Activated CD8-positive, alpha-beta memory T cell treated with anti-CD3 and anti-CD28 coated beads, Interleukin-2, amount 50 U/mL, for 1 hour (primary cell): ENCODE data around the gene C1QTNF8.

Experiments
- DNase-seq: peaks from one replicate; pipeline ENCODE4 v3.0.0-alpha.2; 2020; ENCODE audit errors: extremely low read depth

Gene C1QTNF8

DNA sequence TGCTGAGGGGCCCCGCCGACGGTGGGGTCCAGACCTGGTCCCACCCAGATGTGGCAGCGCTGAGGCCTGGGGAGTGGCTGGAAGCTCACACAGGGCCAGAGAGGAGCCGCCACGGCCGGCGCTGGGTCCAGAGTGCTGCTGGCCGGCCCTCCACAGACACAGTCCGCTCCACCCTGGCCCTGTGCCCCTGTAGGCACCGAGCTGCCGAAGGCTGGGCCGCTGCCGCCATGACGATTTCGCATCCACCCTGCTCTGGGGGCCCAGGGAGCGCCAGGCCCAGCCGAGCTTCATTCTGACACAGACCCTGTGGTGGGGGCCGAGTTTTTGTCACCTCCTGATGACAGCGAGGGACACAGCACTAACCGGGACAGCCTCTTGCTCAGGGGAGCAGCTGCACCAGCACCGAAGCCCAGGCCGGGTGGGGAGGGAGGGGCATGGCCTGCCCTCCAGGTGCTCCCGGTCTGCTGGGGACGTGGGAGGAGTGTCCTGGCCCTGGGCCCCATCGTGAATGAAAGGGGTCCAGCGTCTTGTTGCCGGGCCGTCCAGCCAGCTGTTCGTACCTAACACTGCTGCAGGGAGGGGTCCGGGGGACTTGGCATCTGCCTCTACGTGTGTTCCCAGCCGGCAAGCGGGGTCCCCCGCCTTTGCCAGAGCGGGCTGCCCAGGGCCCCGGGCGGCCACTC lies 50.6 kb downstream of the C1QTNF8 start:
- DNase-seq: no peak

DNA sequence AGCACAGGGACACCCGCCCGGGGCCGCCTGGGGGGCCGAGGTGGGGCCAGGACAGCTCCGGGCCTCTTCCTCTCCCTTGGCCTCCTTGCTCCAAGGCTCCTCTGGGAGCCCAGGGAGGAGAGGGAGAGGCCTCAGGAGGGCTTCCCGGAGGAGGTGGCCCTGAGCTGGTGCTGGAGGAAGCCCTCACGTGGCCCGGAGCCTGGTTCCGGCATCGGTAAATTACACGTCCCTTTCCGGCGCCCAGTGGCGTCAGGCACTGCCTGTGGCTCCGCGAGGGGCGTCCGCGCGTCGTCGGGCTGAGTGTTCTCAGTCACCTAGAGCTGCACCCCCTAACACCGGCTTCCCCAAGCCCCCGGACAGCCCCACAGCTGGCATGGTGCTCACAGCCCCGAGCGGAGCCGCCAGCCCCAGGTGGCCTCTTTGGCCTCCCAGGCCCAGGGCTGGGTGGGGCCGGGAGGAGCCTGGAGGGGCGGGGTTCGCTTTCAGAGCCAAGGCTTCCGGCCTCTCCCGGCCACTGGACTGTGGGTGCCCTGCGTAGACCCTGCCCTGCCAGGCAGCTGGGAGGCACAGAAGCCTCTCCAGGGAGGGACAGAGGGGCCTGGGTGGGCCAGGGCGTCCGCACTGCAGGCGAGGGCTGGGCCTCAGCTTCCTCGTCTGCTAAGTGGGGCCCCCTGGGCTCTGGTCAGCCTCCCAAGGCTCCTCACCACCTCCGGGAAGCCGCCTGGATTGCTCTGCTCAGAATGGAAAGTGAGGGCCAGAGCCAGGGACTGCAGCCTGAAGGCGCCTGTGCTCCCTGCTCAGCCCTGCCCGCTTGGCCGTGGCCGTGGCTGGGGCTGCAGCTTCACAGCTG lies 51.4 kb downstream of the C1QTNF8 start:
- DNase-seq: no peak

DNA sequence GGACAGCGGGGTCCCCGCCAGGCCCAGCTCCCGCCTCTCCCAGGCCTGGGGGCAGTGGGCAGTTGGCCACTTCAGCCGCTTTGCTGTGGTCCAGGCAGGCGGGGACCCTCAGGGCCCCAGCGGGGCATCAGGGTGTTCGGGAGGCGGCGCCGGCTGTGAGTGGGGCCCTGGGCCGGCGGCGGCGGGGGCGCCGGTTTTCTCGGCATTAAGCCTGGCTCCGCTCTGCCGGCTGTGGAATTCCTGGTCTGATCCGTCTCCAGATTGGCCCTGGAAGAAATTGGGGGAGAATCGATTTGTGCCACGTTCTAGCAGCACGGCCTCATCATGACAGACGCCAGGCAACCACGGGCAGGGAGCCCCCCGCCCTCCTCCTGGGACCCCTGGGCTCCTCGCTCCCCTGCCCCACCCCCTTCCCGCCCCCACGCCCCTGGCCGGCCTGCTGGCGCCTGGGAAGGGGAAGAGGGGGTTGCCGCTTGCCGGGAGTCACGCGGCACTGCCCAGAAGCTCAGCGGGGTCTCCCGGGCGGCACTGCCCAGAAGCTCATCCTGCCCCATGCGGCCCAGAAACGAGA lies 52.1 kb downstream of the C1QTNF8 start:
- DNase-seq: no peak

DNA sequence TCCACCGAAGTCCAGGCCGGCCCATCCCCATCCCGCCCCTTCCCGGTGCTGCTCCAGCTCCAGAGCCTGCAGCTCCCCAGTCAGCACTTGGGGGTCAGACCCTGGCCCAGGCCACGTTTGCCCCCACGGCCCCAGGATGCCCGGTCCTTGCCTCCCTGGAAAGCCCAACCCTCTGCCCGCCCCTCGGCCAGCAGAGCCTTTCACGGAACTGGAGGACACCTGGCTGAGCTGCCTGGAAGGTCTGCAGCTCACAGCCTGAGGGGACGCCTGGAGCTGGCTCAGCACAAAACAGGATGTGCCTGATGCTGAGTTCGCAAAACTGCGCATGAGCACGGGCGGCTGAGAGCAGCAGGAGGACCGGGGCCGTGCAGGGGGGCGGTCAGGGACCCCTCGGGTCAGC lies 53.2 kb downstream of the C1QTNF8 start:
- no peak for DNase-seq

DNA sequence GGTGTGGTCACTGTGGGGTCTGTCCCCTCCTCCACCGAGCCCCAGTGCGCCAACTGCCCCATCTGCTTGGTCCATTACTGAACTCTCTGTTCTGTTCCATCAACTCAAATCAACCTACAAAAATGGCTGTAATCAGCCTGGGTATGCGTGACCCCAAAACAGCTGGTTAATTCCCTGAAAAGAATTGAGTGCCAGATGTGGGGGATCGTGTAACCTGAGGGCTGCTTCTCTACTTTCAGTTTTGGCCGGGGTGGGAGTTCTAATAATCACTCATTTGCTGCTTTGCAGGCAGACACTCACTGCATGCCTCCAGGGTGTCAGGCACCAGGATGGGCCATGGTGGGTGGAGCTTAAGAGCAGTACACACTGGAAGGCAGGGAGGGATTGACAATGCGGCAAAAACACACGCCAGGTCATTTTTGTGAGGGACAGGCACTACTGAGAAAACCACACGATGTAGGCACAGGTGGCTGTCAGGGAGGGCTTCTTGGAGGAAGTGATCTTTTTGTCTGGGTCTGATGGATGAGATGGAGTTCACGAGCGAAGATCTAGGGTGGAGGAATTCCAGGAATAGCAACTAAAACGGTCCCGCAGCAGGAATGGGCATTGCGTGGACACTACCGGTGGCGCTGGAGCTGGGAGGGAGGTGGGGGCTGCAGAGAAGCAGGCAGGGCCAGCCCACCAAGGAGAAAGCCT lies 53.8 kb downstream of the C1QTNF8 start:
- DNase-seq: no peak

DNA sequence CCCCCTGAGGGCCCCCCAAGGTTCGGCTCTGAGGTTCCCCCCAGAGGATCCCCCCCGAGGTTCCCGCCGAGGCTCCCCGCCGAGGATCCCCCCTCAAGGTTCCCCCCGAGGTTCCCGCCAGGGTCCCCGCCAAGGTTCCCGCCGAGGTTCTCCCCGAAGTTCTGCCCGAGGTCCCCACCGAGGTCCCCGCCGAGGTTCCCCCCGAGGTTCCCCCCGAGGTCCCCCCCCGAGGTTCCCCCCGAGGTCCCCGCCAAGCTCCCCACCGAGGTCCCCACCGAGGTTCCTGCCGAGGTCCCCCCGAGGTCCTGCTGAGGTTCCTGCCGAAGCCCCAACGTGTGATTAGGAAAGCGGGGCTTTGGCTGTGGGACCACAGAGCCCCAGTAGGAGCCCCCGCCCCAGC lies 55.7 kb downstream of the C1QTNF8 start:
- no peak for DNase-seq

DNA sequence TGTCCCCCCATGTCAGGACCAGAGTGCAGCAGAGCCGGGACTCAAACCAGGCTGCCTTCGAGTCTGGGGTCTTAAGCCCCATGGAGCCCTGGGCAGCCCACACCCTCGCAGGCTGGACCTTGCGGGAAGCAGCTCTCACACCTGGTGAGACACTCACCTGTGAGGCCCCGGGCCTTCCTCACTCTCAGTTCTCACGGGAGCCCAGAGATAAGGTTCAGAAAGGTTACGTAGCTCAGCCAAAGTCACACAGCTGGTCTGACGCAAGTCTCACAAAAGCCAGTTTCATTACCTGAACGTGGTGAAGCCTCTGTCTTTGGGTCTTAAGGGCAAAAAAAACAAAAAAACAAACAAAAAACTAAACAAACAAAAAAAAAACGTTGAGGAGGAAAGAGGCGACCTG lies 56.3 kb downstream of the C1QTNF8 start:
- DNase-seq: no peak

DNA sequence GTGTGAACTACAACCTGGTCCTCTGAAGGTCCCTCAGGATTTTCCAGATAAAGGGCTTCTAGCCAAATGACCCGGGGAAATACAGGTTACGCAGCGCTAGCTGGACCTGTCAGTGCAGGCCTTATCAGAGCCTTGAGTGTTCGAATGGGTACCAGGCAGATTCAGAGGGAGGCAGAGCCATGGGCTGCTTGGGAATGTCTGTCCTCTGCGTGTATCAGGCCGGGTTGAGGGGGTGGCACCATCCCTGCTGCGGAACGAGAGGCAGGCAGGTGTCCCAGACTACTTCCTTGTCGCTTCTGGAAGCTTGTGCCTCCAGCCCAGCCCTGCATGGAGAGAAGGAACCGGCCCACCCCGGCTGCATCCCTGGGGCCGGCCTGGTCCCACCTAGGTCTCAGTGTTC lies 57.1 kb downstream of the C1QTNF8 start:
- DNase-seq: no peak
